ENCODE results near the gene EIF2AK3. TPM values are rescaled to one million over a fixed set of nuclear protein-coding genes. Genes with fewer than 3 reads are reported as not detected.

Gene EIF2AK3
- total RNA-seq, 6 donors from 2014 or later = 15.5 to 43.7 (median 23.0) TPM

DNA sequence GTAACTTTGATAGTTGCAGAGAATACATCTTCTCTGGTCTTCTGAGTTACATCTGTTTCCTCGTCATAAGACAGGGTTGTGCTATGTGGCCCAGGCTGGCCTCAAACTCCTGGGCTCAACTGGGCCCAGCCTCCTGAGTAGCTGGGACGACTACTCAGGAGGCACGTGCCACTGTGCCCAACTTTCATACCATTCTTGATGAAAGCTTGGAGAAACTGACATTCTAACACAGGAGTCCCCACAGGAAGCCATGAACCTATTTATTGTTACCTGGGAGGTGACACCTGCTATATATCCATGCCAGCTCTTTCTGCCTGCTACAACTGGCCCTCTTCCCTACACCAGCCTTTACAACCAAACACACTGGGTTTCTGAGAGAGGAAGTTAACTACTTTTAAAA, 19.1 kb downstream of the EIF2AK3 start:
- Histone ChIP-seq H3K4me1 (no peaks in the 10 kb centered on the region), H3K9me3 (no peaks in the 10 kb centered on the region), H3K4me3 (no peak overlapping the region), H3K27ac (no peak overlapping the region), H3K27me3 (no peaks in the 10 kb centered on the region), H3K36me3 (peaks cover 0 to 5% (median 0%) of the 10 kb centered on the region in 4 donors)
- no peak for ATAC-seq (ENCODE audit: low FRiP score in 2 of 2)
- no peak for DNase-seq
- WGBS, 2 donors = 94 to 95% methylated on average over 3 of the region's 3 CpGs
- TF ChIP-seq, protein P1, sequence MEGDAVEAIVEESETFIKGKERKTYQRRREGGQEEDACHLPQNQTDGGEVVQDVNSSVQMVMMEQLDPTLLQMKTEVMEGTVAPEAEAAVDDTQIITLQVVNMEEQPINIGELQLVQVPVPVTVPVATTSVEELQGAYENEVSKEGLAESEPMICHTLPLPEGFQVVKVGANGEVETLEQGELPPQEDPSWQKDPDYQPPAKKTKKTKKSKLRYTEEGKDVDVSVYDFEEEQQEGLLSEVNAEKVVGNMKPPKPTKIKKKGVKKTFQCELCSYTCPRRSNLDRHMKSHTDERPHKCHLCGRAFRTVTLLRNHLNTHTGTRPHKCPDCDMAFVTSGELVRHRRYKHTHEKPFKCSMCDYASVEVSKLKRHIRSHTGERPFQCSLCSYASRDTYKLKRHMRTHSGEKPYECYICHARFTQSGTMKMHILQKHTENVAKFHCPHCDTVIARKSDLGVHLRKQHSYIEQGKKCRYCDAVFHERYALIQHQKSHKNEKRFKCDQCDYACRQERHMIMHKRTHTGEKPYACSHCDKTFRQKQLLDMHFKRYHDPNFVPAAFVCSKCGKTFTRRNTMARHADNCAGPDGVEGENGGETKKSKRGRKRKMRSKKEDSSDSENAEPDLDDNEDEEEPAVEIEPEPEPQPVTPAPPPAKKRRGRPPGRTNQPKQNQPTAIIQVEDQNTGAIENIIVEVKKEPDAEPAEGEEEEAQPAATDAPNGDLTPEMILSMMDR (IDR thresholded peaks at IDR 0.05) = no peak
- TF ChIP-seq POLR2A (IDR thresholded peaks at IDR 0.05) (no peak), EP300 (IDR thresholded peaks at IDR 0.05) (no peak), POLR2AphosphoS5 (IDR thresholded peaks at IDR 0.05) (no peak)

DNA sequence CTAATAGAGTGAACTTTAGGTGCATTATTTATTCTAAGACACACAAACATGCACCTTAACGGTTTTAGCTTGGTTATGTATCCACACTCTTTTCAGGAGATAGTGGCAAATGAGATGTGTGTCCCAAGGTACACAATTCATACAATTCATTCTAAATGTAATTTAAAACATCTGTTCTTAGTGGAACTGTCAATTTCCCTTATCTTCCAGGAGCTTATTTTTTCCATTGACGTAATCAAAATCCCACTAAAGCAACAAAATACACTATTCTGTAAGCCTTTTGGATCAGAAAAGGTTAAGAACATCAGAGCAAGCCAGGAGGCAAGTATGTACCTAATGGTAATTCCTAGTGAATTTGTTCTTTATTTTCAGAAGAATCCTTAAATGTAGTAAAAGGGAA, 19.8 kb downstream of the EIF2AK3 start:
- DNase-seq (no peak), ATAC-seq (ENCODE audit: low FRiP score in 2 of 2) (no peak)
- TF ChIP-seq, protein P1 (IDR thresholded peaks at IDR 0.05) = no peak
- no peak for TF ChIP-seq EP300 (IDR thresholded peaks at IDR 0.05)
- TF ChIP-seq POLR2AphosphoS5 (IDR thresholded peaks at IDR 0.05) = no peak
- no peak for TF ChIP-seq POLR2A (IDR thresholded peaks at IDR 0.05)
- H3K27ac ChIP-seq = no peak overlapping the region
- H3K36me3 ChIP-seq = no peaks in the 10 kb centered on the region
- no peak overlapping the region for H3K4me3 ChIP-seq
- no peaks in the 10 kb centered on the region for H3K27me3 ChIP-seq
- H3K9me3 ChIP-seq = no peaks in the 10 kb centered on the region
- no peaks in the 10 kb centered on the region for H3K4me1 ChIP-seq
- WGBS, 2 donors = 83 to 94% methylated on average over 2 of the region's 2 CpGs

DNA sequence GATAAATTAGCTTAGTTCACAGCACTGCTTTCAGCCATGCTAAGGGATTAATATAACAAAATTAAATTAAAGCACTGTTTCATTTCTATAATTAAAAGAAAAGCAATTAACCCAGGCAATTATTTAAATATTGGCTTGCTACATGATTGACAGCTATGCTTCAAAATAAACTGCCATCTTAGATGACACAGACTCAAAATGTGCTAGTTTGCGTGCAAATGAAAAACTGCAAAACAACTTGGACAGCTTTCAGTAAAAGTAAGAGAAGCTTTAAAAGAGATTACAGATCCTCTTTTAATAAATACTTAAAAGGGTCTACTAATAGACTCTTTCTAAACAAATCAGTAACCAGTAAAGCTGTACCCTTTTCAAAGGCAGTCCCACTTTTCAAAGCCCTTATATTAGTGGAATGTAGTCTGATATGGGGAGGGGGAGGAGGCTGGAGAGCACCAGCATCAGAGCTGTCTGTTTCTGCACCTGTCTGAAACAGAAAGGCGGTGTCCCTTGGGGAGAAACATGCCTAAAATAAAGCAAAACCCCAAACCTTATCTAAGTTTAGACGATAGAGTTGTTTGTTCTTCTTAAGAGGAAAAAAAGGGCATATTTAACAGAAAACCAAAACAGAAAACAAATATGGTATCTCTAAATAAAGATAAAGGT, 20.8 kb downstream of the EIF2AK3 start:
- Histone ChIP-seq H3K27ac (no peak overlapping the region), H3K4me3 (no peak overlapping the region), H3K4me1 (no peaks in the 10 kb centered on the region), H3K9me3 (no peaks in the 10 kb centered on the region), H3K36me3 (no peaks in the 10 kb centered on the region), H3K27me3 (no peaks in the 10 kb centered on the region)
- ATAC-seq (ENCODE audit: low FRiP score in 2 of 2) (no peak), DNase-seq (no peak)
- 77 to 83% methylated on average over 3 of the region's 3 CpGs for WGBS, 2 donors
- TF ChIP-seq EP300 (IDR thresholded peaks at IDR 0.05) = no peak
- TF ChIP-seq, protein P1 (IDR thresholded peaks at IDR 0.05) = no peak
- no peak for TF ChIP-seq POLR2AphosphoS5 (IDR thresholded peaks at IDR 0.05)
- no peak for TF ChIP-seq POLR2A (IDR thresholded peaks at IDR 0.05)

DNA sequence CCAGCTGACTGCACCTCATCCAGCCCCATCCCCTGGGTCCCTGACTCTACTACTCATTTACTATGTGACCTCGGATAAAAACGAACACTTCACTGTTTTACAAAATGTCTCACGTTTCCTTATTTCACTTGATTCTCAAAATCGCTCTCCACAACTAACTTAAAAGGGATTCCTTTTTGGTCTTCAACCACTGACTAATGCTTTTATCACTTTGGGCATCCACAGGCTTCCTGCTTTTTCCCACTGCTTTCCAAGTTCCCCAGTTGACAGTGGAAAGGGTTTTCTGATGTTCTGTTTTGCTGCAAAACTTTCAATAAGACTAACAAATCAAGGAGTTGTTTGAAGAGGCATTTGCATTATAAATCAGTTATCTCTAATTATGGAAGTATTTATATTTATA, 24.1 kb downstream of the EIF2AK3 start:
- no peak for ATAC-seq (ENCODE audit: low FRiP score in 2 of 2)
- Histone ChIP-seq H3K4me1 (peaks cover 8 to 16% (median 11%) of the 10 kb centered on the region in 4 donors), H3K27me3 (no peaks in the 10 kb centered on the region), H3K27ac (no peak overlapping the region), H3K9me3 (no peaks in the 10 kb centered on the region), H3K36me3 (no peaks in the 10 kb centered on the region), H3K4me3 (no peak overlapping the region)
- 84 to 91% methylated on average over 4 of the region's 4 CpGs for WGBS, 2 donors
- TF ChIP-seq EP300 (IDR thresholded peaks at IDR 0.05) (no peak), POLR2AphosphoS5 (IDR thresholded peaks at IDR 0.05) (no peak), POLR2A (IDR thresholded peaks at IDR 0.05) (no peak)
- TF ChIP-seq, protein P1 (IDR thresholded peaks at IDR 0.05) = no peak
- DNase-seq = no peak

DNA sequence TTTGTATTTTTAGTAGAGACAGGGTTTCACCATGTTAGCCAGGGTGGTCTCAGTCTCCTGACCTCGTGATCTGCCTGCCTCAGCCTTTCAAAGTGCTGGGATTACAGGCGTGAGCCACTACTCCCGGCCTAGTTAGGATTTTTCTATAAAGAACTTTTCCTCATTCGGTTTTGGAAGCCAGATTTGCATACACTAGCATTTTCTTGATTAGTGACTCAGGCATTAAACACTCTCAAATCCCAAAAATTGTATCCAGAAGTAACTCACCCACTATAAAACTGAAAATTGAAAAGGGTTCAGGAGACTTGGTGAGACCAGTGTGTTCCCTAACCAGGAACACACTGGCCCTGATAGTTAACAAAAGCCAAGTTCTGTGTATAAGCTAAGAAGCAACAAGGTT, 25.2 kb downstream of the EIF2AK3 start:
- H3K27ac ChIP-seq = no peak overlapping the region
- no peaks in the 10 kb centered on the region for H3K36me3 ChIP-seq
- TF ChIP-seq POLR2A (IDR thresholded peaks at IDR 0.05) (no peak), POLR2AphosphoS5 (IDR thresholded peaks at IDR 0.05) (no peak), EP300 (IDR thresholded peaks at IDR 0.05) (no peak)
- TF ChIP-seq, protein P1 (IDR thresholded peaks at IDR 0.05) = no peak
- 92 to 94% methylated on average over 4 of the region's 4 CpGs for WGBS, 2 donors
- H3K27me3 ChIP-seq = no peaks in the 10 kb centered on the region
- DNase-seq = no peak
- H3K9me3 ChIP-seq = no peaks in the 10 kb centered on the region
- H3K4me3 ChIP-seq = no peak overlapping the region
- no peak for ATAC-seq (ENCODE audit: low FRiP score in 2 of 2)
- H3K4me1 ChIP-seq = peaks cover 8 to 16% (median 11%) of the 10 kb centered on the region in 4 donors

Data from upper lobe of left lung (tissue), 6 donors.